AG04450 (cell line): ENCODE measurements around the gene OR6K3. TPM values are rescaled to one million over a fixed set of nuclear protein-coding genes. Genes with fewer than 3 reads are reported as not detected.

Experiments
- CTCF ChIA-PET: fragments of 300-600, 350-600 bp; formaldehyde crosslinking; extraction: SDS; loops from one replicate; lab custom pipeline; 2022; ENCODE audit warnings: antibody characterized with exemption, inconsistent platforms; lab: Charles Lee
- POLR2A ChIA-PET: fragments of 350-600 bp; formaldehyde crosslinking; extraction: SDS; loops from one replicate; lab custom pipeline; 2021; ENCODE audit warnings: antibody characterized with exemption, inconsistent platforms; lab: Yijun Ruan, JAX
- DNase-seq: peaks from one replicate; pipeline ENCODE4 v3.0.0-alpha.2; 2011; ENCODE audit warnings: low read depth, low spot score
- H3K27ac ChIP-seq: one replicate; pipeline ENCODE4 v1.5.1; 2012; ENCODE audit warnings: low read depth, low read length, control low read depth
- H3K27me3 ChIP-seq: one replicate; pipeline ENCODE4 v1.6.0; 2012; ENCODE audit warnings: low read length; ENCODE audit not compliant: control insufficient read depth, insufficient read depth
- H3K4me3 ChIP-seq: 2 replicates; pipeline ENCODE4 v1.5.1; 2011; ENCODE audit warnings: mild to moderate bottlenecking, low read depth, low read length, control low read depth
- H3K9me3 ChIP-seq: 2 replicates; pipeline ENCODE4 v1.5.1; 2012; ENCODE audit warnings: low read length; ENCODE audit not compliant: control insufficient read depth, insufficient read depth
- CTCF ChIP-seq: IDR thresholded peaks from 2 replicates; pipeline ENCODE4 v1.5.1; 2011; ENCODE audit warnings: low read depth, low read length, control low read depth, inconsistent platforms
- polyA minus RNA-seq: library from RNA; depleted of rRNA, polyadenylated mRNA; stranded (reverse); fragments of >200 nt; gene quantifications from 2 replicates; pipeline ENCODE4 v1.2.3, GENCODE V29; 2011; rRNA and poly(A)+ RNA removed
- polyA plus RNA-seq: library from polyadenylated mRNA; depleted of rRNA; stranded (reverse); fragments of >200 nt; gene quantifications from 2 replicates; pipeline ENCODE4 v1.2.3, GENCODE V29; 2011; rRNA removed

The OR6K3 gene
- polyA plus RNA-seq (not detected in 2 replicates), polyA minus RNA-seq (not detected in 2 replicates)

GRCh38 chr1:158720620-158721019 lies at the start of gene OR6K3:
Gene OR6K3, minus strand, starts transcription at chr1:158720720. Its CDS starts 2,605 bp downstream, at chr1:158718115.
- CTCF ChIA-PET: no interaction called here

GRCh38 chr1:158754420-158754819 lies 33.9 kb upstream of the OR6K3 start, which contains the start of gene OR6K6:
Gene OR6K6, plus strand, starts transcription at chr1:158754720. Its CDS starts 168 bp downstream, at chr1:158754888.
- POLR2A ChIA-PET: no interaction called here

More at GRCh38 chr1:158720620-158721019, at the start of gene OR6K3:
- Histone ChIP-seq H3K27me3 (no peaks in the 10 kb centered on the region), H3K9me3 (no peaks in the 10 kb centered on the region), H3K4me3 (no peak within 1 kb of the TSS), H3K27ac (no peak within 1 kb of the TSS)
- DNase-seq: no peak
- TF ChIP-seq CTCF: no peak
- POLR2A ChIA-PET: no interaction called here

GRCh38 chr1:158752155-158752712 lies 31.7 kb upstream of the OR6K3 start:
- Histone ChIP-seq H3K27ac (no peak overlapping the region), H3K27me3 (no peaks in the 10 kb centered on the region), H3K4me3 (no peak overlapping the region), H3K9me3 (peaks cover 3% of the 10 kb centered on the region; the same call in 1 of the 2 replicates)
- DNase-seq: no peak
- ChIA-PET POLR2A (no interaction called here), CTCF (no interaction called here)
- TF ChIP-seq CTCF: no peak

More at GRCh38 chr1:158754420-158754819, 33.9 kb upstream of the OR6K3 start, which contains the start of gene OR6K6:
- CTCF ChIA-PET: no interaction called here
- DNase-seq: no peak
- TF ChIP-seq CTCF: no peak
- Histone ChIP-seq H3K27ac (no peak within 1 kb of the TSS), H3K9me3 (peaks cover 3% of the 10 kb centered on the region; the same call in 1 of the 2 replicates), H3K27me3 (no peaks in the 10 kb centered on the region), H3K4me3 (no peak within 1 kb of the TSS)

GRCh38 chr1:158735848-158736247 lies 15.3 kb upstream of the OR6K3 start:
- H3K4me3 ChIP-seq: no peak overlapping the region
- no peak for TF ChIP-seq CTCF
- DNase-seq: no peak
- H3K27me3 ChIP-seq: no peaks in the 10 kb centered on the region
- no peaks in the 10 kb centered on the region for H3K9me3 ChIP-seq
- ChIA-PET POLR2A (no interaction called here), CTCF (no interaction called here)
- no peak overlapping the region for H3K27ac ChIP-seq

GRCh38 chr1:158732524-158732923 lies 12.0 kb upstream of the OR6K3 start:
- Histone ChIP-seq H3K27ac (no peak overlapping the region), H3K9me3 (no peaks in the 10 kb centered on the region), H3K4me3 (no peak overlapping the region), H3K27me3 (no peaks in the 10 kb centered on the region)
- CTCF ChIA-PET: no interaction called here
- TF ChIP-seq CTCF: no peak
- POLR2A ChIA-PET: no interaction called here
- DNase-seq: no peak
